ENCODE results near the gene RAB9A. TPM values are rescaled to one million over a fixed set of nuclear protein-coding genes. Genes with fewer than 3 reads are reported as not detected.

RAB9A gene
- total and polyA plus RNA-seq, 9 of the 15 experiments (the other 6 are each of a cell fraction or from before 2014, with no cell fraction given), result 13.5 to 20.8 (median 17.7) TPM

GRCh38 chrX:13652850-13653693 lies 35.9 kb upstream of the RAB9A start, which contains the start of gene TCEANC (continued):
- TF ChIP-seq CTCFL (IDR thresholded peaks at IDR 0.05; ENCODE audit: borderline replicate concordance, insufficient read depth, low read depth, low read length, poor library complexity, severe bottlenecking) (no peak), MAX (CRISPR knock-in tag; IDR thresholded peaks at IDR 0.05) (peak; percentile 99), HINFP (tag; conservative IDR thresholded peaks at IDR 0.05; ENCODE audit: low read depth) (no peak), E4F1 (CRISPR knock-in tag; IDR thresholded peaks at IDR 0.05; ENCODE audit: borderline replicate concordance) (no peak), CBFB (CRISPR knock-in tag; IDR thresholded peaks at IDR 0.05) (no peak), CREB5 (CRISPR knock-in tag; IDR thresholded peaks at IDR 0.05) (no peak), ZNF398 (CRISPR knock-in tag; IDR thresholded peaks at IDR 0.05) (no peak), HNRNPH1 (optimal IDR thresholded peaks at IDR 0.05; ENCODE audit: low read depth, low read length) (no peak), GATAD2B (IDR thresholded peaks at IDR 0.05; ENCODE audit: borderline replicate concordance) (0 out of 2 replicates have a peak, but pooled peaks have one; percentile 18), DIDO1 (tag; IDR thresholded peaks at IDR 0.05; ENCODE audit: low read depth) (no peak), DLX4 (CRISPR knock-in tag; IDR thresholded peaks at IDR 0.05) (no peak), ZNF124 (CRISPR knock-in tag; IDR thresholded peaks at IDR 0.05) (no peak), ZBTB7A (IDR thresholded peaks at IDR 0.05; ENCODE audit: borderline replicate concordance, control insufficient read depth, low read depth, low read length) (peak; percentile 70)
